ENCODE measurements around the gene RFT1. TPM values are rescaled to one million over a fixed set of nuclear protein-coding genes. Genes with fewer than 3 reads are reported as not detected.

Gene RFT1
- total RNA-seq, 1 donor from 2014 or later, result 33.3 TPM

Other genes starting within 250 kb of the RFT1 start
- 35.7 TPM for gene STIMATE, start 232.9 kb downstream of the RFT1 start, total RNA-seq
- 15.1 TPM for gene SFMBT1, start 84.4 kb downstream of the RFT1 start, total RNA-seq
- gene PRKCD, start 30.8 kb upstream of the RFT1 start, total RNA-seq, result 82.2 TPM
- 194 TPM for gene TKT, start 125.6 kb upstream of the RFT1 start, total RNA-seq
- gene DCP1A, start 217.1 kb upstream of the RFT1 start, total RNA-seq, result 31.7 TPM

Data from ureter (tissue), 1 donor.